Measurements from ENCODE around the gene PRDM10.

PRDM10 gene

GRCh38 chr11:129944696-129945095 lies 57.9 kb downstream of the PRDM10 start:
- in situ Hi-C loops (cut with MboI; ENCODE audit: low sequenced_read_pairs, unreplicated experiment), result loop anchor here (25.0 kb wide), 1 partner anchor 468 kb away; no protein-coding TSS in a partner anchor

DNA sequence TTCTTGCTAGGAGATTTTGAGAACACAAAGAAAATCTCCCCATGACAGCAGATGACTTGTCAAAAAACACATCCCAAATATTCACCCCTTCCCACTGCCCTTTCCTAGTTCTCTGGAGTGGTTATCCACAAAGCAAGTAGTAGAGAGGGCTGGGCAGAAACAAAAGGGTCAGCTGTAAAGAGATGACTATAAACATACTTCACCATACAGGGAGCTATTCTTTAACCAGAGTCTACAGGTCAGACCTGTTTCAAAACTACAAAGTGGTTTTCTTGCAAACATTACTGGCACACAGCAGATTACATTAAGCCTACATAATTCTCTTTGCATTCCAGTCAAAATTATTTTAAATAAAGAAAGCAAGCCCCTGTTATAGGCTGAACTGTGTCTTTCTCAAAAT lies 59.6 kb downstream of the PRDM10 start:
- no peak for TF ChIP-seq CTCF (IDR thresholded peaks at IDR 0.05; ENCODE audit: borderline replicate concordance, control extremely low read depth, extremely low read depth, insufficient read depth, missing control alignments)
- DNase-seq (ENCODE audit: low spot score), result no peak
- in situ Hi-C loops (cut with MboI; ENCODE audit: low sequenced_read_pairs, unreplicated experiment), result loop anchor here (25.0 kb wide), 1 partner anchor 469 kb away; no protein-coding TSS in a partner anchor

More at GRCh38 chr11:129944696-129945095, 57.9 kb downstream of the PRDM10 start:
- no peak for DNase-seq (ENCODE audit: low spot score)
- no peak for TF ChIP-seq CTCF (IDR thresholded peaks at IDR 0.05; ENCODE audit: borderline replicate concordance, control extremely low read depth, extremely low read depth, insufficient read depth, missing control alignments)

DNA sequence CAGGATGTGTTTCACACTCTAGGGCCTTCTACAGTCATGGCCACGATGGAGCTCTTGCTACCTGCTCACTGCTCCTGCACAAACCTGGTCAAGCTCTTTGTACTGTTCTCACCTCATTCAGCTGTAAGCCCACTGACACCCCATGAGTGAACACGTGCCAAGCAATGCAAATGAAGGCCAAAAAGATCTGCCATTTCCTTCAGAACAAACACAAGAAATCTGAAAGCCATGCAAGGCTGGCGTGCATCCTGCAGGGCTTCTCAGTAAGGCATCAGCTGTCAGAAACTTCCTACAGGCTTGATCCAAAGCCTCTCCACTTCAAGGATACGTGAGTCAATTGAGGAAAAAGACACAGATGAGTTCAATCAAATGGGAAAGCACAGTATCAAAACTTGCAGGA lies 63.1 kb downstream of the PRDM10 start:
- TF ChIP-seq CTCF (IDR thresholded peaks at IDR 0.05; ENCODE audit: borderline replicate concordance, control extremely low read depth, extremely low read depth, insufficient read depth, missing control alignments), result no peak
- in situ Hi-C loops (cut with MboI; ENCODE audit: low sequenced_read_pairs, unreplicated experiment), result loop anchor here (25.0 kb wide), 1 partner anchor 473 kb away; no protein-coding TSS in a partner anchor
- no peak for DNase-seq (ENCODE audit: low spot score)

- no peak for DNase-seq (ENCODE audit: low spot score)
- no peak for TF ChIP-seq CTCF (IDR thresholded peaks at IDR 0.05; ENCODE audit: borderline replicate concordance, control extremely low read depth, extremely low read depth, insufficient read depth, missing control alignments)
- in situ Hi-C loops (cut with MboI; ENCODE audit: low sequenced_read_pairs, unreplicated experiment), result loop anchor here (25.0 kb wide), 1 partner anchor 474 kb away; no protein-coding TSS in a partner anchor
Observed at GRCh38 chr11:129938764-129939163, 63.9 kb downstream of the PRDM10 start.

DNA sequence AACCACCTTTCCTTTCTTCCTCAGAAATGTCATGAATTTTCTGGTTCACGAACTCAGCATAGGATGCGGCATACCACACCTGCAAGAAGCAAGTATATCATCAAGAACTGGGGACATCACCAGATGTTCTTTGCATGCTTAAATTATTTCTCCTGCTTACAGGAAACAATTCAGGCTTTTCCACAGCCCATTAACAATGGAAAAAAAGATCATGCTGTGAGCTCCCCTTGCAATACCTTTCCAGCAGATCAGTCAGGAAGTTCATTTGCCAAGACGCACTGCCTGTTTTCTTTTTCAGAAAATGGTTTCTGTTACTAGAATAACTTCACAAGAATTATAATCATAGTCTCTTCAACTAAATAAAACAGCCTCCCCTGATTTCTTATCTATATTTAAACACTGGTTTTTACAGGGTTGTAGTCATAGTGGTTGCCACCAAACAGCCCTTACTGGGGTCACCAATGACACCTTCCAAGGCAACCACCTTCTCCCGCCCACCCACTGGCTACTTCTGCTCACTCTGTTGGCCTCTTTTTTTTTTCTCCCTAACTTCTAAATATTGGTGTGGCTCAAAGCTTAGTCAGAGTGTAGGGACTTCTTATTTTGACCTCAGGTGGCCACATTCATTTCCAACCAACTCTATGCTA lies 64.9 kb downstream of the PRDM10 start:
- in situ Hi-C loops (cut with MboI; ENCODE audit: low sequenced_read_pairs, unreplicated experiment), result loop anchor here (25.0 kb wide), 1 partner anchor 475 kb away; no protein-coding TSS in a partner anchor
- TF ChIP-seq CTCF (IDR thresholded peaks at IDR 0.05; ENCODE audit: borderline replicate concordance, control extremely low read depth, extremely low read depth, insufficient read depth, missing control alignments), result no peak
- no peak for DNase-seq (ENCODE audit: low spot score)

- no peak for TF ChIP-seq CTCF (IDR thresholded peaks at IDR 0.05; ENCODE audit: borderline replicate concordance, control extremely low read depth, extremely low read depth, insufficient read depth, missing control alignments)
- in situ Hi-C loops (cut with MboI; ENCODE audit: low sequenced_read_pairs, unreplicated experiment), result loop anchor here (25.0 kb wide), 1 partner anchor 477 kb away; no protein-coding TSS in a partner anchor
- no peak for DNase-seq (ENCODE audit: low spot score)
Observed at GRCh38 chr11:129935723-129936122, 66.9 kb downstream of the PRDM10 start.

Measured in GM13976 (cell line).